ENCODE results near the gene SRP68. TPM values are rescaled to one million over a fixed set of nuclear protein-coding genes. Genes with fewer than 3 reads are reported as not detected.

The SRP68 gene
- total and polyA plus RNA-seq, 2 of the 8 experiments (the other 6 are each of a cell fraction or from before 2014, with no cell fraction given) = 57.7 to 83.5 TPM

DNA sequence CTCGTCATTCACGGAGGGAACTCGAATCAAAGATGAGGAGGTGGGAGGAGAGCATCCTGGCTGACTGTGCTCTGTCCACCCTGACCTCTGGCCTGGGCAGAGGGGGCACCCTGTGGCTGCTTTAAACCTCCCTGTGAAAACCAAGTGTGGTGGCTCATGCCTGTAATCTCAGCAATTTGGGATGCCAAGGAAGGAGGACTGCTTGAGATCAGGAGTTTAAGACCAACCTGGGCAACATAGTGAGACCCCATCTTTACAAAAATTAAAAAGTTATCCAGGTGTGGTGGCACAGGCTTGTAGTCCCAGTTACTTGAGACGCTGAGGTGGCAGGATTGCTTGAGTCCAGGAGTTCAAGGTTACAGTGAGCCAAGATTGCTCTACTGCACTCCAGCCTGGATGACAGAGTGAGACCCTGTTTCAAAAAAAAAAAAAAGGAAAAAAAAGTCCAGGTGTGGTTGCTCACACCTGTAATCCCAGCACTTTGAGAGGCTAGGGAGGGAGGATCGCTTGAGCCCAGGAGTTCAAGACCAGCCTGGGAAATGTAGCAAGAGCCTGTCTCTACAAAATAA lies 77.4 kb downstream of the SRP68 start (continued):
- TF ChIP-seq, protein P1, sequence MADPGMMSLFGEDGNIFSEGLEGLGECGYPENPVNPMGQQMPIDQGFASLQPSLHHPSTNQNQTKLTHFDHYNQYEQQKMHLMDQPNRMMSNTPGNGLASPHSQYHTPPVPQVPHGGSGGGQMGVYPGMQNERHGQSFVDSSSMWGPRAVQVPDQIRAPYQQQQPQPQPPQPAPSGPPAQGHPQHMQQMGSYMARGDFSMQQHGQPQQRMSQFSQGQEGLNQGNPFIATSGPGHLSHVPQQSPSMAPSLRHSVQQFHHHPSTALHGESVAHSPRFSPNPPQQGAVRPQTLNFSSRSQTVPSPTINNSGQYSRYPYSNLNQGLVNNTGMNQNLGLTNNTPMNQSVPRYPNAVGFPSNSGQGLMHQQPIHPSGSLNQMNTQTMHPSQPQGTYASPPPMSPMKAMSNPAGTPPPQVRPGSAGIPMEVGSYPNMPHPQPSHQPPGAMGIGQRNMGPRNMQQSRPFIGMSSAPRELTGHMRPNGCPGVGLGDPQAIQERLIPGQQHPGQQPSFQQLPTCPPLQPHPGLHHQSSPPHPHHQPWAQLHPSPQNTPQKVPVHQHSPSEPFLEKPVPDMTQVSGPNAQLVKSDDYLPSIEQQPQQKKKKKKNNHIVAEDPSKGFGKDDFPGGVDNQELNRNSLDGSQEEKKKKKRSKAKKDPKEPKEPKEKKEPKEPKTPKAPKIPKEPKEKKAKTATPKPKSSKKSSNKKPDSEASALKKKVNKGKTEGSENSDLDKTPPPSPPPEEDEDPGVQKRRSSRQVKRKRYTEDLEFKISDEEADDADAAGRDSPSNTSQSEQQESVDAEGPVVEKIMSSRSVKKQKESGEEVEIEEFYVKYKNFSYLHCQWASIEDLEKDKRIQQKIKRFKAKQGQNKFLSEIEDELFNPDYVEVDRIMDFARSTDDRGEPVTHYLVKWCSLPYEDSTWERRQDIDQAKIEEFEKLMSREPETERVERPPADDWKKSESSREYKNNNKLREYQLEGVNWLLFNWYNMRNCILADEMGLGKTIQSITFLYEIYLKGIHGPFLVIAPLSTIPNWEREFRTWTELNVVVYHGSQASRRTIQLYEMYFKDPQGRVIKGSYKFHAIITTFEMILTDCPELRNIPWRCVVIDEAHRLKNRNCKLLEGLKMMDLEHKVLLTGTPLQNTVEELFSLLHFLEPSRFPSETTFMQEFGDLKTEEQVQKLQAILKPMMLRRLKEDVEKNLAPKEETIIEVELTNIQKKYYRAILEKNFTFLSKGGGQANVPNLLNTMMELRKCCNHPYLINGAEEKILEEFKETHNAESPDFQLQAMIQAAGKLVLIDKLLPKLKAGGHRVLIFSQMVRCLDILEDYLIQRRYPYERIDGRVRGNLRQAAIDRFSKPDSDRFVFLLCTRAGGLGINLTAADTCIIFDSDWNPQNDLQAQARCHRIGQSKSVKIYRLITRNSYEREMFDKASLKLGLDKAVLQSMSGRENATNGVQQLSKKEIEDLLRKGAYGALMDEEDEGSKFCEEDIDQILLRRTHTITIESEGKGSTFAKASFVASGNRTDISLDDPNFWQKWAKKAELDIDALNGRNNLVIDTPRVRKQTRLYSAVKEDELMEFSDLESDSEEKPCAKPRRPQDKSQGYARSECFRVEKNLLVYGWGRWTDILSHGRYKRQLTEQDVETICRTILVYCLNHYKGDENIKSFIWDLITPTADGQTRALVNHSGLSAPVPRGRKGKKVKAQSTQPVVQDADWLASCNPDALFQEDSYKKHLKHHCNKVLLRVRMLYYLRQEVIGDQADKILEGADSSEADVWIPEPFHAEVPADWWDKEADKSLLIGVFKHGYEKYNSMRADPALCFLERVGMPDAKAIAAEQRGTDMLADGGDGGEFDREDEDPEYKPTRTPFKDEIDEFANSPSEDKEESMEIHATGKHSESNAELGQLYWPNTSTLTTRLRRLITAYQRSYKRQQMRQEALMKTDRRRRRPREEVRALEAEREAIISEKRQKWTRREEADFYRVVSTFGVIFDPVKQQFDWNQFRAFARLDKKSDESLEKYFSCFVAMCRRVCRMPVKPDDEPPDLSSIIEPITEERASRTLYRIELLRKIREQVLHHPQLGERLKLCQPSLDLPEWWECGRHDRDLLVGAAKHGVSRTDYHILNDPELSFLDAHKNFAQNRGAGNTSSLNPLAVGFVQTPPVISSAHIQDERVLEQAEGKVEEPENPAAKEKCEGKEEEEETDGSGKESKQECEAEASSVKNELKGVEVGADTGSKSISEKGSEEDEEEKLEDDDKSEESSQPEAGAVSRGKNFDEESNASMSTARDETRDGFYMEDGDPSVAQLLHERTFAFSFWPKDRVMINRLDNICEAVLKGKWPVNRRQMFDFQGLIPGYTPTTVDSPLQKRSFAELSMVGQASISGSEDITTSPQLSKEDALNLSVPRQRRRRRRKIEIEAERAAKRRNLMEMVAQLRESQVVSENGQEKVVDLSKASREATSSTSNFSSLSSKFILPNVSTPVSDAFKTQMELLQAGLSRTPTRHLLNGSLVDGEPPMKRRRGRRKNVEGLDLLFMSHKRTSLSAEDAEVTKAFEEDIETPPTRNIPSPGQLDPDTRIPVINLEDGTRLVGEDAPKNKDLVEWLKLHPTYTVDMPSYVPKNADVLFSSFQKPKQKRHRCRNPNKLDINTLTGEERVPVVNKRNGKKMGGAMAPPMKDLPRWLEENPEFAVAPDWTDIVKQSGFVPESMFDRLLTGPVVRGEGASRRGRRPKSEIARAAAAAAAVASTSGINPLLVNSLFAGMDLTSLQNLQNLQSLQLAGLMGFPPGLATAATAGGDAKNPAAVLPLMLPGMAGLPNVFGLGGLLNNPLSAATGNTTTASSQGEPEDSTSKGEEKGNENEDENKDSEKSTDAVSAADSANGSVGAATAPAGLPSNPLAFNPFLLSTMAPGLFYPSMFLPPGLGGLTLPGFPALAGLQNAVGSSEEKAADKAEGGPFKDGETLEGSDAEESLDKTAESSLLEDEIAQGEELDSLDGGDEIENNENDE (IDR thresholded peaks at IDR 0.05; ENCODE audit: insufficient replicate concordance, low read length) = no peak
- no peak for TF ChIP-seq RAD21 (IDR thresholded peaks at IDR 0.05 in 1 of 2, conservative IDR thresholded peaks at IDR 0.05 in 1 of 2; ENCODE audit: low read depth in 2 of 2, low read length in 2 of 2)
- no peak for TF ChIP-seq RXRA (IDR thresholded peaks at IDR 0.05; ENCODE audit: insufficient read depth, low read depth, low read length)
- TF ChIP-seq ZNF274 (IDR thresholded peaks at IDR 0.05; ENCODE audit: borderline replicate concordance, extremely low read depth, low read length) = no peak
- no peak for TF ChIP-seq SIN3A (conservative IDR thresholded peaks at IDR 0.05 in 1 of 2, IDR thresholded peaks at IDR 0.05 in 1 of 2; ENCODE audit: low read depth in 1 of 2, low read length in 2 of 2)
- TF ChIP-seq CBX8 (IDR thresholded peaks at IDR 0.05; ENCODE audit: borderline replicate concordance, low read depth, low read length) = no peak
- no peak for TF ChIP-seq RBBP5 (IDR thresholded peaks at IDR 0.05; ENCODE audit: borderline replicate concordance, low read depth, low read length)
- no peak for TF ChIP-seq SIRT6 (IDR thresholded peaks at IDR 0.05; ENCODE audit: low read length)
- no peak for TF ChIP-seq BACH1 (IDR thresholded peaks at IDR 0.05; ENCODE audit: low read length)
- TF ChIP-seq MAFK (IDR thresholded peaks at IDR 0.05; ENCODE audit: low read depth, low read length) = no peak

Data from H1 (cell line).